ENCODE results near the gene GET3.

DNA sequence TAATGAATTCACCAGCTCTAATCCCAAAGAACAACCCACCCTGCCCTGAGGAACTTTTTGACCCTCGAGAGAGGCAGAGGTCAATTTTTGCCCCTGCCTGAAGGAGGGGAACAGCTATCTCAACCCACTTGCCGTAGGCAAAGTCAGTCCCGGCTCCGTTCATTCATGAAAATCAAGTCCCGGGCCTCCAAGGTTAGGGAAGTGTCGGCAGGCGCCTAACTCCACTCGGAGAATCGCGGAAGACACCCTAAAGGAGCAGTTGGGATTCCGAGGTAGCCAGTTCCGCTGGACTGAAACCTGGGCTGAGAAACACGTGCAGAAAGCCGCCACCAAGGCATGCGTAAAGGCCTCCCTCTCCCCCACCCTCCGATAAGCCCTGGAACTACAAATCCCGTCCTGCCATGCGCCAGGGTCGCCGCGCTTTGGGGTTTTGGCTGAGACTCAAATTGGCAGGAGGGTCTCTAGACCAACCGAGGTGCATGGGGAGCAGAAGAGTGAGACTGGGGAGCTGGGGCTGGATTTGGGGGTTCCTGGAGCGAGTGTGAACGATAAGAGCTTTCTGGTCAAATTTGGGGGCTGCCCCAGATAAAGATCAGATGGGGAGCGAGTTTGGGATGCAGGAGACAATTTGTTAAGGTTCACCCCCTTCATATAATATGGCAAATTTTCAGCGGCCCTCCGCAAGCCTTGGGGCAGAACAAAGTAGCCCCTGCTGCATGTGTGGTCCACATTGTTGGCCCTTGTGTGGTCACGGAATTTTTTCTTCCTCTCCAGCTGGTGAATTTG, 13.5 kb upstream of the GET3 start, which contains the start of gene TNPO2:
- TF ChIP-seq, protein P1, sequence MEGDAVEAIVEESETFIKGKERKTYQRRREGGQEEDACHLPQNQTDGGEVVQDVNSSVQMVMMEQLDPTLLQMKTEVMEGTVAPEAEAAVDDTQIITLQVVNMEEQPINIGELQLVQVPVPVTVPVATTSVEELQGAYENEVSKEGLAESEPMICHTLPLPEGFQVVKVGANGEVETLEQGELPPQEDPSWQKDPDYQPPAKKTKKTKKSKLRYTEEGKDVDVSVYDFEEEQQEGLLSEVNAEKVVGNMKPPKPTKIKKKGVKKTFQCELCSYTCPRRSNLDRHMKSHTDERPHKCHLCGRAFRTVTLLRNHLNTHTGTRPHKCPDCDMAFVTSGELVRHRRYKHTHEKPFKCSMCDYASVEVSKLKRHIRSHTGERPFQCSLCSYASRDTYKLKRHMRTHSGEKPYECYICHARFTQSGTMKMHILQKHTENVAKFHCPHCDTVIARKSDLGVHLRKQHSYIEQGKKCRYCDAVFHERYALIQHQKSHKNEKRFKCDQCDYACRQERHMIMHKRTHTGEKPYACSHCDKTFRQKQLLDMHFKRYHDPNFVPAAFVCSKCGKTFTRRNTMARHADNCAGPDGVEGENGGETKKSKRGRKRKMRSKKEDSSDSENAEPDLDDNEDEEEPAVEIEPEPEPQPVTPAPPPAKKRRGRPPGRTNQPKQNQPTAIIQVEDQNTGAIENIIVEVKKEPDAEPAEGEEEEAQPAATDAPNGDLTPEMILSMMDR (IDR thresholded peaks at IDR 0.05; ENCODE audit: low read depth, low read length), result no peak
- TF ChIP-seq EZH2phosphoT487 (IDR thresholded peaks at IDR 0.05; ENCODE audit: low read depth), result no peak
